DMS79 (cell line): ENCODE measurements around the gene PAX8.
A peak's percentile ranks its signal among the peaks of the same experiment; 100 is the strongest.
"Not testable (repeated sequence)": the region's sequence is repeated elsewhere in the genome, so short reads cannot be mapped to it uniquely, and the experiment has no call there.

Source experiments
- DNase-seq: peaks from one replicate; lab custom pipeline; 2025; lab: John Stamatoyannopoulos, UW

The PAX8 gene

GRCh38 chr2:113236367-113237159, 42.2 kb downstream of the PAX8 start:
- DNase-seq: no peak

- not testable (repeated sequence) for DNase-seq
Observed at GRCh38 chr2:113235347-113236226, 43.1 kb downstream of the PAX8 start.

- DNase-seq: no peak
Observed at GRCh38 chr2:113234721-113235346, 43.9 kb downstream of the PAX8 start.

- no peak for DNase-seq
Observed at GRCh38 chr2:113233593-113234550, 44.8 kb downstream of the PAX8 start.

- no peak for DNase-seq
Observed at GRCh38 chr2:113232740-113233139, 46.0 kb downstream of the PAX8 start.

GRCh38 chr2:113232123-113232522, 46.6 kb downstream of the PAX8 start:
- no peak for DNase-seq

GRCh38 chr2:113231064-113231463, 47.7 kb downstream of the PAX8 start:
- no peak for DNase-seq

GRCh38 chr2:113230531-113230930, 48.2 kb downstream of the PAX8 start:
- no peak for DNase-seq

- DNase-seq: no peak
Observed at GRCh38 chr2:113229795-113230194, 48.9 kb downstream of the PAX8 start.

GRCh38 chr2:113228991-113229716, 49.6 kb downstream of the PAX8 start:
- DNase-seq: no peak

- DNase-seq: no peak
Observed at GRCh38 chr2:113228351-113228750, 50.4 kb downstream of the PAX8 start.

GRCh38 chr2:113227698-113228097, 51.0 kb downstream of the PAX8 start:
- no peak for DNase-seq

GRCh38 chr2:113227290-113227689, 51.4 kb downstream of the PAX8 start:
- DNase-seq: no peak

GRCh38 chr2:113226462-113226861, 52.3 kb downstream of the PAX8 start:
- DNase-seq: no peak

GRCh38 chr2:113225263-113226259, 53.2 kb downstream of the PAX8 start:
- peak; percentile 64 for DNase-seq

GRCh38 chr2:113224647-113225236, 54.0 kb downstream of the PAX8 start:
- no peak for DNase-seq

- DNase-seq: no peak
Observed at GRCh38 chr2:113223813-113224212, 54.9 kb downstream of the PAX8 start.

- DNase-seq: no peak
Observed at GRCh38 chr2:113221846-113222245, 56.9 kb downstream of the PAX8 start.
